ENCODE measurements around the gene PSTPIP2.

The PSTPIP2 gene

DNA sequence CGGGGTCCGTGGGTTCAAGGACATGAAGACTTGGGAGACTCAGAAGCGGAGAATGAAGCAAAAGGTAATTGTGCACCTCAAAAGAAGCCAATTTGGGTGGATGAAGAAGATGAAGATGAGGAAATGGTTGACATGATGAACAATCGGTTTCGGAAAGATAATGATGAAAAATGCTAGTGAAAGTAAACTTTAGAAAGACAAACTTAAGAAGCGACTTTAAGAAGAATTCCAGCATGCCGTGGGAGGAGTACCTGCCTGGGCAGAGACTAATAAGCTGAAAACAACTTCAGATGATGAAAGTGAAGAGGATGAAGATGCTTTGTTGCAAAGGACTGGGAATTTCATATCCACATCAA is 43.5 kb downstream of the PSTPIP2 start:
- ChIA-PET CTCF (no interaction called here), POLR2A (ENCODE audit: low non-redundant PET) (no interaction called here)
- H3K27ac ChIP-seq, result no peak overlapping the region
- DNase-seq (ENCODE audit: low spot score), result no peak
- TF ChIP-seq CTCF (conservative IDR thresholded peaks at IDR 0.05; ENCODE audit: low read depth), result no peak

GRCh38 chr18:46019936-46020335 is 52.1 kb downstream of the PSTPIP2 start:
- ChIA-PET POLR2A (ENCODE audit: low non-redundant PET) (no interaction called here), CTCF (no interaction called here)
- H3K27ac ChIP-seq, result no peak overlapping the region
- DNase-seq (ENCODE audit: low spot score), result no peak
- TF ChIP-seq CTCF (conservative IDR thresholded peaks at IDR 0.05; ENCODE audit: low read depth), result no peak

DNA sequence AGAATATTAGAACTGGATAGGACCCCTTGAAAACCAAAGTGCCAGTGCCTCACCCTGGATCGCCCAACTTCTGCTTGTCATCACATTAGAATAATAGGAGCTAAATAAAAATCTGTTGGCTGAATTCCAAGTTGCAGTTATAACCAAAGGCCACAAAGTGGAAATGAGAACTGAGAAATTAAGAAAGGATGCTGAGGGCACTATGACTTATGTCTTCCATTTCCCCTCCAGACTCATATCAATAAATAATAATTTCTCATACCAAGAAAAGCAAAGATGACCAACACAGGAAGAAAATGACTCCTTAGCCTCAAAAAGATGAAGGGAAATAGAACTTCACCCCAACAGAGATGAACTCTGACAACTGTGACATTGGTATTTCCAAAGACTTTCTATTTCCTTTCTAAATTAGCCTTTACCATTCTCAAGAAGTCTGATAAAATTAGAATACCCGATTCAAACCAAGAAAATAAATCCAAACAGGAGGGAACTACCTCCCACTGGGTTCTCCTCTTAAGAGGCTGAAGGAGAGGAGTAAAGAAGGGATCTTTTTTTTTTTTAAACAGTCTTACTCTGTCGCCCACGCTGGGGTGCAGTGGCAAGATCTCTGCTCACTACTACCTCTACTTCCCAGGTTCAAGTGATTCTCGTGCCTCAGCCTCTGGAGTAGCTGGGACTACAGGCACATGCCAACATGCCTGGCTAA is 58.4 kb downstream of the PSTPIP2 start:
- ChIA-PET POLR2A (ENCODE audit: low non-redundant PET) (no interaction called here), CTCF (no interaction called here)
- no peak for DNase-seq (ENCODE audit: low spot score)
- TF ChIP-seq CTCF (conservative IDR thresholded peaks at IDR 0.05; ENCODE audit: low read depth), result no peak
- no peak overlapping the region for H3K27ac ChIP-seq

GRCh38 chr18:46010676-46011075 is 61.4 kb downstream of the PSTPIP2 start:
- ChIA-PET CTCF (interaction anchor here (1.3 kb wide), 1 partner anchor 17 kb away, joined by 4 read pairs; no protein-coding TSS in a partner anchor), POLR2A (ENCODE audit: low non-redundant PET) (no interaction called here)
- no peak for TF ChIP-seq CTCF (conservative IDR thresholded peaks at IDR 0.05; ENCODE audit: low read depth)
- H3K27ac ChIP-seq, result no peak overlapping the region
- no peak for DNase-seq (ENCODE audit: low spot score)

DNA sequence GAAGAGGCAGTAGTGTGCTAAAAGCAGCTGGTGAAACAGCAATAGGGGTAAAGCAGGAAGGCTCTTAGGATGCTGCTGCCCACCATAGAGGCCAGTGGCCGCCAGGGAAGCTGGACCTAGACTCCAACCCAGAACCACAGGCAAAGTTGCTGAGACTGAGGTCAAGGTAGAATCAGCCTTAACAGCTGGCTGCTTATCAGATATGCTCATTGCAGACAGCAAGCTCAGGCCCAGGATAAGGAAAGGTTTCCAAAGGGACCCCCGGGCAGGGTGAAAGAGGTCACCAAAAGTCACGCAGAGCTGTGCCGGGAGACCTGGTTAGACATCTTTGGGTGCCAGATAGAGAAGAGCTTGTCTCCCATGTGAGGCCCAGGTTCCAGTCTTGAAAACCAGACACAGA is 62.0 kb downstream of the PSTPIP2 start:
- no peak for DNase-seq (ENCODE audit: low spot score)
- CTCF ChIA-PET, result interaction anchor here (1.3 kb wide), 1 partner anchor 16 kb away, joined by 4 read pairs; no protein-coding TSS in a partner anchor
- TF ChIP-seq CTCF (conservative IDR thresholded peaks at IDR 0.05; ENCODE audit: low read depth), result no peak
- H3K27ac ChIP-seq, result no peak overlapping the region
- POLR2A ChIA-PET (ENCODE audit: low non-redundant PET), result no interaction called here

GRCh38 chr18:46009125-46009840 is 62.8 kb downstream of the PSTPIP2 start:
- H3K27ac ChIP-seq, result no peak overlapping the region
- TF ChIP-seq CTCF (conservative IDR thresholded peaks at IDR 0.05; ENCODE audit: low read depth), result no peak
- CTCF ChIA-PET, result no interaction called here
- DNase-seq (ENCODE audit: low spot score), result no peak
- POLR2A ChIA-PET (ENCODE audit: low non-redundant PET), result no interaction called here

Data from RWPE1 (cell line).